GM19328 (cell line): Measurements from ENCODE around the gene NUBP2.
A peak's percentile ranks its signal among the peaks of the same experiment; 100 is the strongest.

ENCODE experiments used
- ATAC-seq: cut with Tn5 transposase; IDR thresholded peaks from one replicate; pipeline ENCODE4 v1.9.1; 2021; ENCODE audit warnings: mild to moderate bottlenecking, moderate library complexity; ENCODE audit not compliant: unreplicated experiment

The NUBP2 gene

DNA sequence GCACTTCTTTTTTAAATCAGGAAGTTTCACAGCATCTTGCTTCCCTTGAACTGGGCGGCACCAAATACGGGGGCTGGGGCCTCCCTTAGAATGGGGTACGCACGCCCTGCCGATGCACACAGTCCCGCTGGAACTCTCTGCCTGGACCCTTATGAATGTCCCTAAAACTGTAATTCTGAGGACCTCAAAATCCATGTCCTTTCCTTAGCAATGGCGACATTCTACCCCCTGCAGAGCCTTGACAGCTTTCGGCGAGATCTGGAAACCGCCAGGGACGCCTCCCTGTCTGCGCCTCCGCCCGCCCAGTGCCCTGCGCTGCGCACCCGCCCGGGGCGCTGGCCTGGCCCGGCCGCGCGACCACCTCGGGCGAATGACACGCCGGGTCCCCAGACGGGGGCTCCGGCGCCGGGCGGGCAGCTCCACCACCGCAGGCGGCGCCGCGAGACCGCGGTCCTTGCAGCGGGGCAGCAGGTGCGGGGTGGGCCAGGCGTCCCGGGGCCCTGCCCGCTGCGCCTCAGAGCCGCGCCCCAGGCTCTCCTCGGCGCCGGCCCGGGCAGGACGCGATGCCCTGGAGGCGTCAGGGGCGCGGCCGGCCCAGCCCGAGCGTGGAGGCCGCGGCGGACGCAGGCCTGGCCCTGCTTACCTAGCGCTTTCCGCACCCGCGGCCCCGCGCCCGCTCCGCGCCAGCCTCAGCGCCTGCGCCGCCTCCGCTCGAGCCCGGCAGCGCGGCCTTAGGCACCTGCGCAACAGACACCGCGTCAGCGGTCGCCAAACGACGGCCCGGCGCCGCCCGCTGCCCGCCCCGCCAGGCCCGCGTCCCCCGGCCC lies 43.3 kb downstream of the NUBP2 start:
- peak; percentile 42 for ATAC-seq

DNA sequence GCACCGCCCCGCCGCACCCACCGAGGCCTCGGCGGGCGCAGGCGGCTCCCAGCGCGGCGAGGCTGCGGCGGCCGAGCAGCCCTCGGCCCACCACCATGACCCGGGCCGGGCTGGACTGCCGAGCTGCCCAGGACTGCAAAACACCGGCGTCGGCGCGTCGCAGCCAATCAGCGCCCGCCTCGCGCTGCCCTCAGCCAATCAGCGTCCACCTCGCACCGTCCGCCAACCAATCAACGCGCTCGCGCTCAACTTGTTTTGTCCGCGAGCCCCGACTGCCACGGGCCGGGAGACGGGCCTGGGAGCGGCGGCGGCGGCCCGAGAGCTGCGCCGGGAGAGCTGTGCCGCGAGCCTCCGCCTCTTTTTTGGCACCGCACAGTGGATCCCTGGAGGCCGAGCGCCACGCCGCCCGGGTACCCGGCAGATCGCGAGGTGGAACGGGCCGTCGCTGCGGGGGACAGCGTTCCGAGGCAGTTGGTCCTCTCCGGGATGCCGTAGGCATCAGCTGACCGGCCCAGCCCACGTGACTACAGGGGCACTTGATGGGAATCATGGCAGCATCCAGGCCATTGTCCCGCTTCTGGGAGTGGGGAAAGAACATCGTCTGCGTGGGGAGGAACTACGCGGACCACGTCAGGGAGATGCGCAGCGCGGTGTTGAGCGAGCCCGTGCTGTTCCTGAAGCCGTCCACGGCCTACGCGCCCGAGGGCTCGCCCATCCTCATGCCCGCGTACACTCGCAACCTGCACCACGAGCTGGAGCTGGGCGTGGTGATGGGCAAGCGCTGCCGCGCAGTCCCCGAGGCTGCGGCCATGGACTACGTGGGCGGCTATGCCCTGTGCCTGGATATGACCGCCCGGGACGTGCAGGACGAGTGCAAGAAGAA lies 44.2 kb downstream of the NUBP2 start, which contains the start of the genes FAHD1 and HAGH:
Gene FAHD1 (plus strand): TSS at position 516 of the 883 bp plus-strand sequence. CDS start 33 bp downstream, at position 549.
Gene HAGH (minus strand): TSS at position 135 of the 883 bp plus-strand sequence. CDS start 38 bp downstream, at position 97.
- peak; percentile 83 for ATAC-seq

DNA sequence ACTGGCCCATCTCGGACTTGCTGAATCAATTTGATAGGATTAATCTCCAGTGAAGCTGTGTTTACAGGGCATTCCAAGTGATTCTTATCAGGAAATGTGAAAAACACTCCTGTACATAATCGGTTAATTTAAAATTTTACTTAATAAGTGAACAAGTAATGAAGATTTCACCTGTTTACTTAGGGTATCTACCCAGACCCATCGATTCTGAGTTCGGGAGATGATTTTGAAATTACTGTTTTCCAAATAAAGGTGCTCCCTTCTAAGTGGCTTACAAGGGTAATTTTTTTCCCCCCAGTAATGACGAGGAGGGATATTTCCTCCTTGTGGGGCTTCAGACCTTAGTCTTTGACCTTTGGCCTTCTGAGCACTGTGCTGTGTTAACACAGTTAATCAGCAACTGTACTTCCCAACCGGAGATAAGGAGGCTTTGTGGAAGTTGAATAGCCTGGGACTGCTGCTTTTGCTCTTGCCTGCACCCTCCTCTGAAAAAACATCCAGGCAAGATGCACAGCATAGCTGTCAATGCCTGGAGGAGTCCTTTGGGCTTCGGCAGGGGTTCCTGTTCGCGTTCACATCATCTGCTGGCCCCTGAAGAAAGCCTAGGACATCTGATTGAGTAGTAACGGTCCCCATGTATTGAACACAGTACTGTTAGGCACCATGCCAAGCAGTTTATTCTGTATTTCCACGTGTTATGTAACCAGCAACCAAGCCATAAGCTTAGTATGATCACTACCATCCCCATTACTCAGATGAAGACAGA lies 46.1 kb downstream of the NUBP2 start:
- no peak for ATAC-seq

DNA sequence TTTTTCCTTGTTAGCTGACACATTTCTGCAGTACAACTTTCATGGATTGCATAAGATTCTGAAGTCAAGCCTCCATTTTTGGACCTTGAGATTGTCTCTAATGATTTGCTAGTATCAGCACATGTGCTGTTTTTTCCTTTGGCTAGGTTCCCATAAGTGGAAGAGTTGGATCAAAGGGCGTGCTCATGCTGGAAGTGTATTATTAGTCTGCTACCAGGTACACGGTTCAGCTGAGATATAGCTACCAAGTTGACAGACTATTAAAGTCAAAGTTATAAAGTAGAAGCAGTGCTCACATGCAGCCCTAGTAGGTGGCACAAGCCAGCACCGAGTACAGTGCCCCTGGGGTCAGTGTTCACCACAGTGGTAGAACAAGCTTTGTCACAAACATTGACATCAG lies 47.5 kb downstream of the NUBP2 start:
- no peak for ATAC-seq

DNA sequence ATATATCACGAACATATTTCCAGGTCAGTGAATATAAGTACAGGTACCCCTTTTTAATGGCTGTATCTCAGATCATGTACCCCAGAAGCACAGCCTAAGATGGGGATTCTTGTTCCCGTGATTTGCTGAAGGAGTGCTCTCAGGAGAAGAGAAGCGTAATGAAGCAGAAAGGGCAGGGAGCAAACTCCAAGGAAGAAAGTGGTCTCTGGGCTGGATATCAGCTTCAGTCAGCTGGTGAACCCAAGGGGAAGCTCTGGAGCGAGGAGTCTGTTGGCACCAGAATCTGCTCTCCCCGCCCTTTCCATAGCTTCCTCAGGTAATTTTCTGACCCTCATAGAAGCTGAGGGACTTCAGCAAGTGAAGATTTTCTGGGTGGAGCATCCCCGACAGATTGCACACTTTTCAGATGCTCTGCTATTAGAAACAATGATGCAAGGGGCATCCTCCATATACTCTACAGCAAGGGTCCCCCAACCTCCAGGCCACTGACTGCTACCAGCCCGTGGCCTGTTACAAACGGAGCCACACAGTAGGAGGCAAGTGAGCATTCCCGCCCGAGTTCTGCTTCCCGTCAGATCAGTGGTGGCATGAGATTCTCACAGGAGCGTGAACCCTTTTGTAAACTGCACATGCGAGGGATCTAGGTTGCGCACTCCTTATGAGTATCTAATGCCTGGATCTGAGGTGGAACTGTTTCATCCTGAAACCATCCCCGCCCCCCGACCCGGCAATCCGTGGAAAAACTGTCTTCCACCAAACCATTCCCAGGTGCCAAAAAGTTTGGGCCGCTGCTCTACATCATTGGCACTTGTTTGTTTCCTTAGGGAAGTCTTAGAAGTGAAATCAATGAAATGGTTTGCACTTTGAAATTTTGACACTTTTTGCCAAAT lies 48.7 kb downstream of the NUBP2 start:
- ATAC-seq: no peak

DNA sequence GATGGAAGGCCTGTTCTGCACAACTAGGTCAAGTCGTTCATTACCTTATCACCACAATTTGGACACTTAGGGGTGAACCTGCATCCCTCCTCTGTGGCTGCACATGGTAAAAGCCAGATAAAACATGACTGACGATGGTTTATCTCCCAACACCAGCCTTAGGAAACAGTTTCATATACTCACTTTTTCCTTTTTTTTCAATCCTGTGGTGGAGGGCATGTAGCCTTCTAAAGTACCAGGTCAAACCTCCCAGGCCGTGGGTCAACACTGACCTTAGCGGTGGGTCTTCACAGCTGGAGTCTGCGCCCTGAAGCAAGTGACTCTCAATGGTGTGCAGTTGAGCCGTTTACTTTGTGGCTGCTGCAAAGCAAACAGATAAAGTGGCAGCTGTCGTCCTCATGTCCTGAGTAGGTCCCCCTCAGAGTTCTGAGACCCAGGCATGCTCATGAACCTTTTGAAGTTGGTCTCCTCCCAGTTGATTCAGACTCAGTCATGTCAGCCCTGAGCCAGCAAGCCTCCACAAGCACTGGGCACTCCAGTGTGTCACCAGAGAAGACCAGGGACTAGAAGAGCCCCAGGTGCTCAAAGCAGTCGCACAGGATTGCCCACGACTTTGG lies 50.2 kb downstream of the NUBP2 start:
- no peak for ATAC-seq

DNA sequence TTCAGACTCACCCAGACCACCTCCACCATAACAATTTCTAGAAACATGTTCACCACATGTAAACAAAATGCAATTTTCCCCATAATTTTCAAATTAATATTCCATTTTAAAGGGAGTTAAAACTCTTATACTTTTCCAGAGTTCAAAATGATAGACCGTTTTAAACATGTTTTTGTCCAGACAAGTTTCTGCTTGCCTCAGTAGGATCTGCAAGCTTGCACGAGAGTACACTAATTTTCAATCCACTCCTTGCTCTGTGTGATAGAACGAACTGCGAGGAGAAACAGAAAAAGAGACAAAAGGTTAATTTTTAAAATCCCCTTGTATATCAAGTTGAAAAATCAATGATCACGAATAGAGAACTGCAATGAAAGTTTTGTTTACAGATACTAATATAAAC lies 51.3 kb downstream of the NUBP2 start:
- ATAC-seq: no peak
